HG02798 (cell line): Measurements from ENCODE around the gene MRPL36.
"Not testable (repeated sequence)": the region's sequence is repeated elsewhere in the genome, so short reads cannot be mapped to it uniquely, and the experiment has no call there.

Source experiments
- ATAC-seq: cut with Tn5 transposase; IDR thresholded peaks from one replicate; pipeline ENCODE4 v1.9.1; 2021; ENCODE audit warnings: mild to moderate bottlenecking; ENCODE audit not compliant: unreplicated experiment, poor library complexity

The MRPL36 gene

GRCh38 chr5:1815881-1816292 is 16.2 kb upstream of the MRPL36 start:
- ATAC-seq: no peak

GRCh38 chr5:1815071-1815786 is 15.6 kb upstream of the MRPL36 start:
- ATAC-seq: no peak

- ATAC-seq: no peak
These were observed 14.8 kb upstream of the MRPL36 start for GRCh38 chr5:1814183-1815020.

- no peak for ATAC-seq
These were observed 11.0 kb upstream of the MRPL36 start for GRCh38 chr5:1810581-1811101.

- ATAC-seq: no peak
These were observed 9.9 kb upstream of the MRPL36 start for GRCh38 chr5:1809416-1810035.

GRCh38 chr5:1808439-1808838 is 8.8 kb upstream of the MRPL36 start:
- ATAC-seq: no peak

GRCh38 chr5:1807451-1808185 is 8.0 kb upstream of the MRPL36 start:
- no peak for ATAC-seq

- no peak for ATAC-seq
These were observed 7.3 kb upstream of the MRPL36 start for GRCh38 chr5:1806974-1807373.

GRCh38 chr5:1806199-1806598 is 6.6 kb upstream of the MRPL36 start:
- no peak for ATAC-seq

- ATAC-seq: no peak
These were observed 6.1 kb upstream of the MRPL36 start for GRCh38 chr5:1805736-1806135.

GRCh38 chr5:1805326-1805725 is 5.7 kb upstream of the MRPL36 start:
- no peak for ATAC-seq

GRCh38 chr5:1804001-1804690 is 4.5 kb upstream of the MRPL36 start:
- no peak for ATAC-seq

GRCh38 chr5:1803192-1803591 is 3.6 kb upstream of the MRPL36 start:
- no peak for ATAC-seq

- no peak for ATAC-seq
These were observed 2.3 kb upstream of the MRPL36 start for GRCh38 chr5:1801967-1802295.

- ATAC-seq: peak; percentile 65
These were observed 1.8 kb upstream of the MRPL36 start, which contains the start of gene NDUFS6 for GRCh38 chr5:1801222-1801966. Gene NDUFS6 (plus strand): TSS chr5:1801407. CDS start chr5:1801418, 11 bp downstream.

GRCh38 chr5:1800472-1801221 is 1.0 kb upstream of the MRPL36 start:
- peak; percentile 35 for ATAC-seq

- ATAC-seq: peak; percentile 26
These were observed 481 bp downstream of the MRPL36 start for GRCh38 chr5:1799110-1799601.

- ATAC-seq: not testable (repeated sequence)
These were observed 1.0 kb downstream of the MRPL36 start for GRCh38 chr5:1798589-1798988.
